HepG2 (cell line): ENCODE measurements around the gene SRRM3. TPM values are rescaled to one million over a fixed set of nuclear protein-coding genes. Genes with fewer than 3 reads are reported as not detected.

Source experiments
- ATAC-seq: fragments of 200-7000 bp; cut with Tn5 transposase; 3 replicates; pipeline ENCODE4 v1.9.1; 2020; ENCODE audit warnings: mild to moderate bottlenecking, moderate library complexity
- BruUV-seq: library from RNA; stranded (reverse); fragments of 400-500 nt; replicated peaks from 2 replicates; lab custom pipeline; 2021; lab: Mats Ljungman, UMichigan
- CTCF ChIA-PET: fragments of 300-600 bp; formaldehyde crosslinking; extraction: SDS; loops from one replicate; lab custom pipeline; 2021; ENCODE audit warnings: low total read pairs, inconsistent platforms, low intra/inter-chr PET ratio; lab: Yijun Ruan, JAX
- POLR2A ChIA-PET: fragments of 350-600 bp; sonication (Branson Sonifier 250); formaldehyde crosslinking; loops from one replicate; lab custom pipeline; 2020; ENCODE audit warnings: antibody characterized with exemption, inconsistent platforms; lab: Yijun Ruan, JAX
- DNase-seq: peaks from one replicate; pipeline ENCODE4 v3.0.0-alpha.2; 2015; ENCODE audit warnings: low spot score
- FAIRE-seq: peaks from 3 replicates; lab custom pipeline; 2011; peaks lifted over from hg19 to GRCh38; lab: Jason Lieb, UNC
- H2AFZ ChIP-seq: one replicate; pipeline ENCODE4 v1.6.1; 2011; ENCODE audit warnings: low read length, inconsistent platforms
- H3K27ac ChIP-seq: fragments of 300-600 bp; 3 replicates; pipeline ENCODE4 v1.8.0; 2011; ENCODE audit warnings: mixed run types, mild to moderate bottlenecking, mixed read lengths, low read length, inconsistent platforms; ENCODE audit not compliant: insufficient read depth; ENCODE audit errors: extremely low read length
- H3K27me3 ChIP-seq, 2 experiments: fragments of 200-600 bp in 1 of 2; 2 replicates in 1 of 2; 3 replicates in 1 of 2; pipeline versions ENCODE4 v1.6.0 to v1.8.0; 2011; ENCODE audit warnings: low read length in 2 of 2, mild to moderate bottlenecking in 2 of 2, moderate library complexity in 2 of 2, inconsistent platforms in 1 of 2; ENCODE audit not compliant: insufficient read depth in 2 of 2, control insufficient read depth in 1 of 2
- H3K36me3 ChIP-seq, 2 experiments: fragments of 200-600 bp in 1 of 2; replicated peaks in 1 of 2; 2 replicates in 1 of 2; 3 replicates in 1 of 2; pipeline versions ENCODE4 v1.5.1 to v1.8.0; 2011; ENCODE audit warnings: low read length in 2 of 2, inconsistent platforms in 1 of 2; ENCODE audit not compliant: insufficient read depth in 2 of 2, control insufficient read depth in 1 of 2
- H3K4me1 ChIP-seq: 2 replicates; pipeline ENCODE4 v1.5.1; 2012; ENCODE audit warnings: low read length, inconsistent platforms; ENCODE audit not compliant: insufficient read depth
- H3K4me2 ChIP-seq: 2 replicates; pipeline ENCODE4 v1.6.0; 2011; ENCODE audit warnings: low read depth, low read length, inconsistent platforms
- H3K4me3 ChIP-seq, 3 experiments: fragments of 200-600 bp in 1 of 3; sonication (generic), shearing (Covaris generic) in 1 of 3; replicated peaks in 1 of 3; 2 replicates each; pipeline ENCODE4 v1.5.1; 2011 to 2016; ENCODE audit warnings: low read length in 3 of 3, inconsistent platforms in 2 of 3, low read depth in 2 of 3, mild to moderate bottlenecking in 2 of 3, control low read depth in 1 of 3, mixed read lengths in 1 of 3; ENCODE audit not compliant: insufficient read depth in 1 of 3
- H3K79me2 ChIP-seq: one replicate; pipeline ENCODE4 v1.6.1; 2011; ENCODE audit warnings: low read length, inconsistent platforms; ENCODE audit not compliant: insufficient read depth
- H3K9ac ChIP-seq: 2 replicates; pipeline ENCODE4 v1.6.0; 2011; ENCODE audit warnings: mild to moderate bottlenecking, low read depth, low read length, inconsistent platforms; ENCODE audit not compliant: insufficient read depth
- H3K9me3 ChIP-seq: 2 replicates; pipeline ENCODE4 v1.5.1; 2012; ENCODE audit warnings: mild to moderate bottlenecking, low read length
- H4K20me1 ChIP-seq: 2 replicates; pipeline ENCODE4 v1.6.0; 2011; ENCODE audit warnings: inconsistent platforms, mild to moderate bottlenecking, low read length, moderate library complexity; ENCODE audit not compliant: insufficient read depth
- AGO1 ChIP-seq: fragments of 200-400 bp; formaldehyde crosslinking; IDR thresholded peaks from 2 replicates; pipeline ENCODE4 v1.6.1; 2017; ENCODE audit warnings: mild to moderate bottlenecking, low read depth, low read length, moderate library complexity; ENCODE audit not compliant: poor library complexity, severe bottlenecking
- AGO2 ChIP-seq: fragments of 200-400 bp; formaldehyde crosslinking; optimal IDR thresholded peaks from 2 replicates; pipeline ENCODE3; 2017; ENCODE audit warnings: mild to moderate bottlenecking, low read depth, low read length, moderate library complexity
- ARNTL ChIP-seq: sonication (generic); formaldehyde crosslinking; IDR thresholded peaks from 2 replicates; pipeline ENCODE4 v1.4.0; 2020; ENCODE audit warnings: mild to moderate bottlenecking, missing genetic modification reagents
- BRF2 ChIP-seq: sonication (generic); formaldehyde crosslinking; IDR thresholded peaks from 2 replicates; pipeline ENCODE4 v1.8.1; 2022; ENCODE audit warnings: mild to moderate bottlenecking, missing genetic modification reagents
- CCDC6 ChIP-seq: sonication (generic); formaldehyde crosslinking; IDR thresholded peaks from 2 replicates; pipeline ENCODE4 v1.8.1; 2022; ENCODE audit warnings: mild to moderate bottlenecking, missing genetic modification reagents, moderate library complexity
- CEBPB ChIP-seq: IDR thresholded peaks from 2 replicates; pipeline ENCODE4 v1.6.1; 2011; ENCODE audit warnings: low read depth, low read length, improper control_type of control experiment, borderline replicate concordance
- CERS6 ChIP-seq: sonication (generic); formaldehyde crosslinking; IDR thresholded peaks from 2 replicates; pipeline ENCODE4 v1.5.0; 2020; ENCODE audit warnings: missing genetic modification reagents
- EEA1 ChIP-seq: sonication (generic); formaldehyde crosslinking; IDR thresholded peaks from 2 replicates; pipeline ENCODE4 v1.5.1; 2020; ENCODE audit warnings: mild to moderate bottlenecking, missing genetic modification reagents, borderline replicate concordance
- FOXK1 ChIP-seq: sonication (generic); formaldehyde crosslinking; IDR thresholded peaks from 2 replicates; pipeline ENCODE4 v1.4.0; 2020; ENCODE audit warnings: low read depth, missing genetic modification reagents, borderline replicate concordance
- FOXM1 ChIP-seq: sonication (generic); formaldehyde crosslinking; IDR thresholded peaks from 2 replicates; pipeline ENCODE4 v1.5.0; 2020; ENCODE audit warnings: missing genetic modification reagents
- GPN1 ChIP-seq: sonication (generic); formaldehyde crosslinking; IDR thresholded peaks from 2 replicates; pipeline ENCODE4 v1.5.1; 2020; ENCODE audit warnings: missing genetic modification reagents, borderline replicate concordance
- HNF4A ChIP-seq: sonication (generic); formaldehyde crosslinking; IDR thresholded peaks from 2 replicates; pipeline ENCODE4 v1.4.0; 2020; ENCODE audit warnings: missing genetic modification reagents
- HOXD1 ChIP-seq: sonication (generic); formaldehyde crosslinking; IDR thresholded peaks from 2 replicates; pipeline ENCODE4 v1.5.0; 2020; ENCODE audit warnings: missing genetic modification reagents
- KLF12 ChIP-seq: sonication (generic); formaldehyde crosslinking; IDR thresholded peaks from 2 replicates; pipeline ENCODE4 v1.4.0; 2020; ENCODE audit warnings: missing genetic modification reagents, borderline replicate concordance
- PHF20 ChIP-seq: sonication (generic); formaldehyde crosslinking; IDR thresholded peaks from 2 replicates; pipeline ENCODE4 v1.5.0; 2020; ENCODE audit warnings: mild to moderate bottlenecking, missing genetic modification reagents
- RELA ChIP-seq: sonication (generic); formaldehyde crosslinking; IDR thresholded peaks from 2 replicates; pipeline ENCODE4 v1.4.0; 2020; ENCODE audit warnings: missing genetic modification reagents
- SMAD9 ChIP-seq: sonication (generic); formaldehyde crosslinking; IDR thresholded peaks from 2 replicates; pipeline ENCODE4 v1.5.1; 2020; ENCODE audit warnings: mild to moderate bottlenecking, missing genetic modification reagents
- TMF1 ChIP-seq: sonication (generic); formaldehyde crosslinking; IDR thresholded peaks from 2 replicates; pipeline ENCODE4 v1.8.1; 2022; ENCODE audit warnings: low read depth, missing genetic modification reagents
- ZBTB8A ChIP-seq: sonication (generic); formaldehyde crosslinking; IDR thresholded peaks from 2 replicates; pipeline ENCODE4 v1.4.0; 2020; ENCODE audit warnings: mild to moderate bottlenecking, low read depth, missing genetic modification reagents, borderline replicate concordance
- ZNF3 ChIP-seq: IDR thresholded peaks from 2 replicates; pipeline ENCODE4 v1.7.0; 2017; ENCODE audit warnings: inconsistent platforms
- ZNF704 ChIP-seq: sonication (generic); formaldehyde crosslinking; IDR thresholded peaks from 2 replicates; pipeline ENCODE4 v1.8.1; 2023; ENCODE audit warnings: mild to moderate bottlenecking, inconsistent platforms, moderate library complexity, missing genetic modification reagents, borderline replicate concordance
- ZNF773 ChIP-seq: sonication (generic); formaldehyde crosslinking; IDR thresholded peaks from 2 replicates; pipeline ENCODE4 v1.4.0; 2020; ENCODE audit warnings: missing genetic modification reagents, borderline replicate concordance
- ZNF776 ChIP-seq: sonication (generic); formaldehyde crosslinking; IDR thresholded peaks from 2 replicates; pipeline ENCODE4 v1.4.0; 2020; ENCODE audit warnings: mild to moderate bottlenecking, missing genetic modification reagents
- ZNF777 ChIP-seq: sonication (generic); formaldehyde crosslinking; IDR thresholded peaks from 2 replicates; pipeline ENCODE4 v1.4.0; 2020; ENCODE audit warnings: missing genetic modification reagents
- ZSCAN25 ChIP-seq: sonication (generic); formaldehyde crosslinking; IDR thresholded peaks from 2 replicates; pipeline ENCODE4 v1.8.0; 2022; ENCODE audit warnings: mild to moderate bottlenecking, missing genetic modification reagents
- WGBS: methylation state at CpG from one replicate; pipeline ENCODE4 v1.1.6; 2017; ENCODE audit warnings: low lambda C conversion rate; 5-methylcytosine and 5-hydroxymethylcytosine counted together
- in situ Hi-C: cut with HindIII; loops from 2 replicates; pipeline ENCODE4 v1.10.0; 2017; ENCODE audit warnings: low pct_unique_long_range_greater_than_20kb; ENCODE audit not compliant: extremely low pct_ligation_motif_present
- intact Hi-C: fragments of 100-400 bp; cut with micrococcal nuclease; formaldehyde crosslinking; loops from one replicate; pipeline ENCODE4 v1.10.0; 2022; ENCODE audit not compliant: unreplicated experiment
- polyA plus RNA-seq, 8 experiments: library from polyadenylated mRNA; depleted of rRNA in 3 of 8; stranded (reverse) in 7 of 8; unstranded in 1 of 8; fragments of >200 nt; fragmentation: Illumina TruSeq in 4 of 8; extraction: Trizol in 4 of 8; gene quantifications; 2 replicates each; pipeline versions ENCODE4 v1.2.1 to v1.2.3, GENCODE V29; 2011 to 2016; ENCODE audit warnings: low read depth in 4 of 8, missing spikeins in 1 of 8, mixed read lengths in 1 of 8; ENCODE audit not compliant: insufficient read depth in 1 of 8
- total RNA-seq, 5 experiments: library from RNA; depleted of rRNA; stranded (reverse); fragments of >200 nt; fragmentation: Illumina TruSeq; extraction: Trizol; gene quantifications; 2 replicates each; pipeline ENCODE4 v1.2.3, GENCODE V29; 2016; ENCODE audit warnings: low read depth in 1 of 5

SRRM3 gene
- total and polyA plus RNA-seq, 2 of the 13 experiments (the other 11 are each of a cell fraction or from before 2014, with no cell fraction given): 0.13 to 0.54 TPM

GRCh38 chr7:76292213-76292573 is 90.5 kb downstream of the SRRM3 start:
- H3K27me3 ChIP-seq: peaks cover 0 to 4% of the 10 kb centered on the region in 2 experiments; a peak in 3 of 5 replicates
- DNase-seq (peak; percentile 40), ATAC-seq (peak; percentile 46), FAIRE-seq (no peak)
- WGBS: 0% methylated on average over 5 of the region's 5 CpGs
- H3K4me1 ChIP-seq: peaks cover 66% of the 10 kb centered on the region
- BruUV-seq: TSS peak; percentile 95
- no peaks in the 10 kb centered on the region for H4K20me1 ChIP-seq
- ChIA-PET CTCF (interaction anchor here (0.9 to 8.6 kb wide), 3 partner anchors 21 to 114 kb away, joined by 3 to 179 read pairs (median 11); no protein-coding TSS in a partner anchor), POLR2A (interaction anchor here (0.9 to 2.6 kb wide), 9 partner anchors 12 to 125 kb away, joined by 3 to 56 read pairs (median 5); partner anchors contain the start of genes HSPB1 and YWHAG)
- peak overlapping the region; percentile 99 for H3K4me2 ChIP-seq
- intact Hi-C loops: no loop called here
- in situ Hi-C loops: no loop called here
- peak overlapping the region; percentile 65 to 75 (median 66) for H3K4me3 ChIP-seq
- no peaks in the 10 kb centered on the region for H3K36me3 ChIP-seq
- H3K9me3 ChIP-seq: no peaks in the 10 kb centered on the region
- no peaks in the 10 kb centered on the region for H3K79me2 ChIP-seq
- peak overlapping the region; percentile 89 for H3K27ac ChIP-seq
- peak overlapping the region; percentile 90 for H2AFZ ChIP-seq
- peak overlapping the region; percentile 82 for H3K9ac ChIP-seq
- TF ChIP-seq AGO2: no peak
- no peak for TF ChIP-seq SMAD9 (CRISPR knock-in tag)
- no peak for TF ChIP-seq ZNF776 (CRISPR knock-in tag)
- no peak for TF ChIP-seq ZSCAN25 (CRISPR knock-in tag)
- TF ChIP-seq ARNTL (CRISPR knock-in tag): no peak
- no peak for TF ChIP-seq ZNF704 (CRISPR knock-in tag)
- no peak for TF ChIP-seq FOXM1 (CRISPR knock-in tag)
- TF ChIP-seq CCDC6 (CRISPR knock-in tag): 0 out of 2 replicates have a peak, but pooled peaks have one; percentile 10
- TF ChIP-seq CERS6 (CRISPR knock-in tag): no peak
- TF ChIP-seq GPN1 (CRISPR knock-in tag): no peak
- peak; percentile 54; the same call in 1 of the 2 replicates for TF ChIP-seq CEBPB
- TF ChIP-seq AGO1: no peak
- TF ChIP-seq TMF1 (CRISPR knock-in tag): no peak
- TF ChIP-seq FOXK1 (CRISPR knock-in tag): no peak
- TF ChIP-seq ZNF3 (CRISPR knock-in tag): no peak
- TF ChIP-seq PHF20 (CRISPR knock-in tag): 0 out of 2 replicates have a peak, but pooled peaks have one; percentile 41
- TF ChIP-seq BRF2: no peak
- no peak for TF ChIP-seq RELA (CRISPR knock-in tag)
- no peak for TF ChIP-seq ZBTB8A (CRISPR knock-in tag)
- no peak for TF ChIP-seq EEA1
- TF ChIP-seq HOXD1 (CRISPR knock-in tag): no peak
- no peak for TF ChIP-seq KLF12 (CRISPR knock-in tag)
- no peak for TF ChIP-seq ZNF777
- TF ChIP-seq ZNF773 (CRISPR knock-in tag): no peak
- no peak for TF ChIP-seq HNF4A (CRISPR knock-in tag)
